Stimulated activated CD4-positive, alpha-beta T cell treated with anti-CD3 and anti-CD28 coated beads, Interleukin-2, amount 100 ng/mL, for 48 hours (primary cell): ENCODE data around the gene ANKRA2.
"Not testable (repeated sequence)": the region's sequence is repeated elsewhere in the genome, so short reads cannot be mapped to it uniquely, and the experiment has no call there.

Experiments used
- DNase-seq, 2 donors: peaks; one replicate each; pipeline ENCODE4 v3.0.0-alpha.2; 2020

The ANKRA2 gene

GRCh38 chr5:73545403-73545779, 20.0 kb downstream of the ANKRA2 start:
- no peak for DNase-seq

- no peak for DNase-seq
Measured at GRCh38 chr5:73544429-73545402, 20.7 kb downstream of the ANKRA2 start.

- no peak for DNase-seq
Measured at GRCh38 chr5:73542020-73542419, 23.4 kb downstream of the ANKRA2 start.

GRCh38 chr5:73540192-73540591, 25.2 kb downstream of the ANKRA2 start:
- no peak for DNase-seq

- no peak for DNase-seq
Measured at GRCh38 chr5:73539730-73540129, 25.7 kb downstream of the ANKRA2 start.

GRCh38 chr5:73534971-73535370, 30.5 kb downstream of the ANKRA2 start:
- no peak for DNase-seq

GRCh38 chr5:73534011-73534644, 31.3 kb downstream of the ANKRA2 start:
- DNase-seq = no peak

GRCh38 chr5:73532195-73532594, 33.2 kb downstream of the ANKRA2 start:
- no peak for DNase-seq

GRCh38 chr5:73531356-73531755, 34.1 kb downstream of the ANKRA2 start:
- no peak for DNase-seq

- no peak for DNase-seq
Measured at GRCh38 chr5:73529081-73529480, 36.4 kb downstream of the ANKRA2 start.

GRCh38 chr5:73528248-73528647, 37.2 kb downstream of the ANKRA2 start:
- DNase-seq = no peak

- no peak for DNase-seq
Measured at GRCh38 chr5:73525606-73526203, 39.7 kb downstream of the ANKRA2 start.

GRCh38 chr5:73523861-73524260, 41.6 kb downstream of the ANKRA2 start:
- no peak for DNase-seq

- DNase-seq = no peak
Measured at GRCh38 chr5:73522989-73523388, 42.5 kb downstream of the ANKRA2 start.

GRCh38 chr5:73519531-73520283, 45.7 kb downstream of the ANKRA2 start:
- DNase-seq = peak; percentile 54 to 56

GRCh38 chr5:73515232-73515631, 50.2 kb downstream of the ANKRA2 start:
- DNase-seq = no peak

GRCh38 chr5:73514418-73514817, 51.0 kb downstream of the ANKRA2 start:
- no peak for DNase-seq

- no peak for DNase-seq
Measured at GRCh38 chr5:73513996-73514395, 51.4 kb downstream of the ANKRA2 start.

- not testable (repeated sequence) for DNase-seq
Measured at GRCh38 chr5:73508521-73508920, 56.9 kb downstream of the ANKRA2 start.

- no peak for DNase-seq
Measured at GRCh38 chr5:73507062-73507461, 58.4 kb downstream of the ANKRA2 start.

- DNase-seq = no peak
Measured at GRCh38 chr5:73506459-73506955, 58.9 kb downstream of the ANKRA2 start.
